ENCODE measurements around the gene ECI2. TPM values are rescaled to one million over a fixed set of nuclear protein-coding genes. Genes with fewer than 3 reads are reported as not detected.

The ECI2 gene, protein sequence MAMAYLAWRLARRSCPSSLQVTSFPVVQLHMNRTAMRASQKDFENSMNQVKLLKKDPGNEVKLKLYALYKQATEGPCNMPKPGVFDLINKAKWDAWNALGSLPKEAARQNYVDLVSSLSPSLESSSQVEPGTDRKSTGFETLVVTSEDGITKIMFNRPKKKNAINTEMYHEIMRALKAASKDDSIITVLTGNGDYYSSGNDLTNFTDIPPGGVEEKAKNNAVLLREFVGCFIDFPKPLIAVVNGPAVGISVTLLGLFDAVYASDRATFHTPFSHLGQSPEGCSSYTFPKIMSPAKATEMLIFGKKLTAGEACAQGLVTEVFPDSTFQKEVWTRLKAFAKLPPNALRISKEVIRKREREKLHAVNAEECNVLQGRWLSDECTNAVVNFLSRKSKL
- 53.5 TPM for polyA plus RNA-seq (2013, experiment 1 of 2; ENCODE audit: insufficient read length)
- polyA plus RNA-seq (2013, experiment 2 of 2; ENCODE audit: insufficient read length): 57.9 TPM

DNA sequence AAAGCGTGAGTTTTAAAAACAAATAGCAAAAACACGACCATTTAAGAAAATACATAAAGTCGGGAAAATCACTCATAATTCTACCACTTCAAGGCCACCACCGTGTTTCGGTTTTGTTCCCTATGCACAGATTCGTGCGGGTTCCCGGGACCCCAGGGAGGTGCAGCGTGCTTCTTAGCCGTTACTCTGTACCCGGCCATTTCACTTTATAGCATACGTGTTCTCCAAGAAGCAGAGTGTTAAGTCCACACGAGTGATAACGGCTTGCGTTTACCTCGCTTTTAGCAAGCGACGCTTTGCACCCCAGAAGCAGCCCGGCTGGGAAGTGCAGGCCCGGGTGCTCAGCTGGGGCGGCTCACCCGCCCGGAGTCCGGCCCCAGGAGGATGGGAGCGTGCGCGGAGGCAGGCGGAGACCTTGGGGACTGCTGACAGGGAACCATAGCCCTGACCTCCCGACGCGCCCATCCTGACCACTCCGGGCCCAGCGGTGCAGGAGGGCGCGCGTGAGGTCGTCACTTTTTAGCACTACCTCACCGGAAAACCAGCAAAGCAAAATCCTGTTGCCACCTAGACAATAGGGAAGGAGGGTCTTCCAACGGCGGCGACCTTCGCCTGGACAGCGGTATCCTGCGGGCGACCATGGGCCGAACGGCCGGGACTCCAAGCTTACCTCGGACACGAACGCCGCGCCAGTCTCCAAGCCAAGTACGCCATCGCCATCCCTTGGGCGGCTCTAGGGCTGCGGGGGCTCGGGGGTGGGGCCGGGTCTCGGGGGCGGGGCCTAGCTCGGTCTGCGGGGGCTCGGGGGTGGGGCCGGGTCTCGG is at the start of gene ECI2:
TSS of gene ECI2 (minus strand) at position 735 of the 824 bp plus-strand sequence. CDS start at position 720, 15 bp downstream.
- peak; percentile 44 for DNase-seq

GRCh38 chr6:4180652-4181255 is 45.4 kb upstream of the ECI2 start:
- peak; percentile 38 for DNase-seq

DNA sequence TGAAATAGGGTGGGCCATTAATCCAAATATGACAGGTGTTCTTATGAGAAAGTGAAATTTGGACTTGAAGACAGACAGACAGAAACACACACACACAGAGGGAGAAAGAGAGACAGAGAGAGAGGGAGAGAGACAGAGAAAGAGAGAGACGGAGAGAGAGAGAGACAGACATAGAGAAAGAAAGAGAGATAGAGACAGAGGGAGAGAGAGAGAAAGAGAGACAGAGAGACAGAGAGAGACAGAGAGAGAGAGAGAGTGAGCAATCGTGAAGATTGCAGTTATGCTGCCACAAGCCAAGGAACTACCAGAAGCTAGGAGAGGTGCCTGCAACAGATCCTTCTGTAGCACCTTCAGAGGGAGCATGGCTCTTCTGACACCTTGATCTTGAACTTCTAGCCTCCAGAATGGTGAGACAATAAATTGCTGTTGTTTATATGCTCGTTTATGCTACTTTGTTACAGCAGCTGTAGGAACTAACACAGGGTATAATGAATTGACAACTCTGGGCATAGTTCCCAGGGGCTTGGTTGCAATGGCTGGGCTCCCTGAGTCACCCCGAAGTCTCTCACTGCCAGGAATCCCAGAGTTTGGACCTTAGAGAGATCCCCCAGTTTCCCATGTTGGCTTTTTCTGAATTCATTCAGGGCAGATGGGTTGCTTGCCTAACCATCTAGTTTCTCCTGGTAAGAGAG is 44.7 kb upstream of the ECI2 start:
- no peak for DNase-seq

DNA sequence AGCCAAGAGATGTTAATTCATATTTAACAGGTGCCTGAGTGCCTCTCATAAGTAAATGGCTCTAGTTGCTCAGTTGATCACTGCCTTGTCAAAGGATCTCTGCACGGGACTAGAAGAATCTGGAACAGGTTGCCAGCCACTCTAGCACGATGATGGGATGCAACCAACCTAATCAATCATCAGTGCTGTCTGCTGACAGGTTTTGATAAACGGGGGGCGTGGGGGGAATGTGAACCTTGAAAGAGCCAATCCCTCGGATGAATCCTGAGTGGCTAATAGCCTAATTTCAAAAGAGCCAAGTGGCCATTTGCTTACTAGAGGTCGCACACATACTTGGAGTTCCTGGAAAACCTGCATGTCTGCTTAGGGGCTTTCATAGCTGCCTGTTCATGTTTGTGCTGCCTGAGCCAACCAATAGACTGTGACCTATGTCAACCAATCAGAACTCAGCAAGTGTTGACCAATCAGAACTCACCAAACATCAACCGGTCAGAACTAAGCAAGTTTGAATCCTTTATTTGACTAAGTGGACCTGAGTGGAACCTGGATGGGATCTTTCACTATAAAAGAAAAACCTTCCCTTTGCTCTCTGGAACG is 43.5 kb upstream of the ECI2 start:
- DNase-seq: no peak

- no peak for DNase-seq
Observed at GRCh38 chr6:4176907-4177306, 41.5 kb upstream of the ECI2 start.

- no peak for DNase-seq
Observed at GRCh38 chr6:4174042-4174441, 38.7 kb upstream of the ECI2 start.

DNA sequence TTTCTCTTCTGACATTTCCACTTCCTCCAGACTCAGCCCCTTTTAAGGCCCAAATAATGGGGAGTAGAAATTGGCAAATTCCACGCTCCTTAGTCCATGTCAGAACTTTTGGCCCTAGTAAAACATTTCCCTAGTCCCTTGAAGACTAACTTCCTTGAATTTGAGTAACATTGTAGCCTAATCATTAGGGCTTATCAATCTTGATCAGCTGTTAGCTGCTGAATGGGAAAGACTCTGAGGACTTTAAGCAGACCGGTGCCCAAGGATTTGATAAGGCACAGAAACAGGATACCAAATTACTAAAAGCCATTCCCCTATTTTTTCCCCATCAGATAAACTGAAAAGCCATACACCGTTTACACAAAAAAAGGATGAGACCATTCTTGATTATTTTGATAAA is 37.0 kb upstream of the ECI2 start:
- no peak for DNase-seq

DNA sequence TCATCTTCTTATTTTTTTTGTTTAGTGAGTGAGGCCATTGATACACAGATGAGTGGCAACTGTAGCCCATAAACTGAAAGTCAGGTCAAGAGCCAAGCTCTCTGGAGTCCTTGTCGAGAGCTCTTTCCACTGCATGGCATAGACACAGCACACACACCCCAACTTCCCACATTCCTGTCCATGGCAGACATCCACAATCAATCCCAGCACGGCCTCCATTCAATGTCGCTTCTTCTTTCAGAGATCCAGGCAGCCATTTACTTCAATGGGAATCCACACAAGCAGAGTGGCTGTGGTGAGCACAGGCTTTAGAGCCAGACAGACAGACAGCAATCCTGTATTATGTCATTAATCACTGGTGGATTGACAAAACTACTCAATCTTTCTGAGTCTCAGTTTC is 34.9 kb upstream of the ECI2 start:
- no peak for DNase-seq

DNA sequence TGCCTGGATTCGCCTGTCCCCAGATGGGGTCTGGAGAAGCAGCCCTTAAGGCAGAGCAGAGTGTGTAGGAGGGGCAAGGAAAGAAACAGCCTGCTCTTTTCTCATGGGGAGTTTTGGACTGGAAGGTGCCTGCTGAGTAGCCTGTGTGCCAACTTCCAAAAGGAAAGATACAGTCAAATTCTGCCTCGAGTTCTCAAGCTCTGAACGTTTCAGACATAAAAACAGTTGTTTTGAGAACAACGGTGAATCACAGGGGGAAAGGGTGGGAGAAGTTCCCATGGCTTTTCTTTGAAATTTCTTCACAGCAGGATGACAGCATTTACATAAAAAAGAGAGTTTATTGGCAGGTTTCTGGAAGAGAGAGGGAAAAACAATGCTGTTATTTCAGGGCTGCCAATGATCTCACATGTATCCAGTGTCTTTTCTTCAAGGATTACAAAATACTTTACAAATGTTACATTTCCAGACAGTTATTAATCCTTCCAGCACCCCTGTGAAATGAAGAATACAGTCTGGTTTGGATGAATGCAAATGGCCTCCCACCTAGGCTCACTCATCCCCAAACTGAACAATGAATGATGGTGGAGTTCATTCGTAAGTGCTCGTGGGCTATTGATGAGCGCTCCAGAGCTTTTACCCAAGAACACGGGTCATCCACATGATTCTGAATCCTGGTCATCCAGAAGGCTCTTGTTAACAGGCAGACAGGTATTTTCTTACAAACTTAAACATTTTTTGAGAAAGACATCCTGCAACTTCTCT is 33.8 kb upstream of the ECI2 start:
- no peak for DNase-seq

- DNase-seq: no peak
Observed at GRCh38 chr6:4167833-4168232, 32.5 kb upstream of the ECI2 start.

- no peak for DNase-seq
Observed at GRCh38 chr6:4167123-4167522, 31.7 kb upstream of the ECI2 start.

GRCh38 chr6:4164456-4164855 is 29.1 kb upstream of the ECI2 start:
- DNase-seq: no peak

- DNase-seq: no peak
Observed at GRCh38 chr6:4164117-4164442, 28.7 kb upstream of the ECI2 start.

- no peak for DNase-seq
Observed at GRCh38 chr6:4163408-4164116, 28.2 kb upstream of the ECI2 start.

DNA sequence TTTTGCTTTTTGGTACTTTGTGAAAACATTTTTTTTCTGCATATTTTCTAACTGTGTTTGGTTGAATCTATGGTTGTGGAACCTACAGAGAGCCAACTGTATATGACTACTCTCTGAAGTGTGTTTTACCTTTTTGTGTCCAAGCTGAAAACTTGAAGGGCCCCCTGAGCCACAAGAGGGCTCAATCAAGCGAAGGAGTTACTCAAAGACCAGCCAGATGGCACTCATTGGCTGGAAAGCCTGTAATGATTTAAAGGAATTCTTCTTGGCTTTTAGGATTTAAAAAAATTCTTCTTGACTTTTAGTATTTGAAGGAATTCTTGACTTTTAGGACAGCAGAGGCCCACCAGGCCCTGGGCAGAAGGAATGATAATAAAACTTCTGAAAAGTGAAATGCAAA is 27.0 kb upstream of the ECI2 start:
- DNase-seq: no peak

- no peak for DNase-seq
Observed at GRCh38 chr6:4159491-4159890, 24.1 kb upstream of the ECI2 start.

- DNase-seq: no peak
Observed at GRCh38 chr6:4157506-4157905, 22.1 kb upstream of the ECI2 start.

DNA sequence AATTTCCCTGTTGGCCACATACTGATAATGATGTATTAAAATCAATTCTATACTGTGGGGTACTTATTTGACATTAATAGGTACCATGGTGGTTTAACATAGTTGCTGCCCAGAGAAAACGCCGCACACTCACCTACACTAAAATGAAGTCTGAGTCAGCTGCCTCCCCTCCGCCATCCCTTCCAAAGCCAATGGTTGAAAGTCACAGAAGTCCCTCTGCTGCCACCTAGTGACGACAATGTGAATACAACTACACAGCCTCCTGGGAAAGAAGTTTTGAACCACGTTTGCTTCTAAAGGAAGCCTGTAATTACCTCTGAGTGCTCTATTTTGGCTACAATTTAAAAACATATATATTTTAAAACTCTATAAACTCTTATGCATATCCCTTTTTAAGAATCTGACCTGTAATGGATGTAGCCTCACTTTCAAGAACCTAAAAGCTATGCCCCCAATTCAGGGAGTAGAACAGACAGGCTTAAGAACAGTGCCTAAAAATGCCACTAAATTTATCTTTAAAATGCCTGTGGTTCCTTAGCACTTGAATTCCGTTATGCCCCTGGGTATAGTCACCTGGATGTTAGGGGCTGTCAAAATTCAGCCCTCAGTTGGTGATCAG is 20.6 kb upstream of the ECI2 start:
- DNase-seq: peak; percentile 84

DNA sequence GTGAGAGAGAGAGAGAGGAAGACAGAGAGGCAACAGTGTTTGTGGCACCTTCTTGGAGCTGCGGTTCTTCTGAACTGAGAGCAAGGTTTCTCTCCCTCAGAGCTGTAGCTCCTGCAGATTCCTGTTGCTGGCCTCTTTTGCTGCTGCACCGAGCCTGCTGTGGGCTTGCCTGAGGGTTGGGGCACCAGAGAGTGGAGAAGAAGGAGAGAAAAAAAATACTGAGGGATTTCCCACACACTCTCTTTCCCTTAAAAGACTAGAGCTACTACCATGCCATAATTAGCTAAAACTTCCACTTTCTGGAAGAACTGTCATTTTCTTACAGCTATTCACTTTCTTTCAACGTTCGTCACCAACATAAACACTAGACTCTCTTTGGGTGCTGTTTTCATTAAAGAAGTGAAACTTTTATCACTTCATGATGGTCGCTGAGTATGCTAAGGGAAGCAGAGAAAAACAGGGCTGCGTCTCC is 18.2 kb upstream of the ECI2 start:
- no peak for DNase-seq

DNA sequence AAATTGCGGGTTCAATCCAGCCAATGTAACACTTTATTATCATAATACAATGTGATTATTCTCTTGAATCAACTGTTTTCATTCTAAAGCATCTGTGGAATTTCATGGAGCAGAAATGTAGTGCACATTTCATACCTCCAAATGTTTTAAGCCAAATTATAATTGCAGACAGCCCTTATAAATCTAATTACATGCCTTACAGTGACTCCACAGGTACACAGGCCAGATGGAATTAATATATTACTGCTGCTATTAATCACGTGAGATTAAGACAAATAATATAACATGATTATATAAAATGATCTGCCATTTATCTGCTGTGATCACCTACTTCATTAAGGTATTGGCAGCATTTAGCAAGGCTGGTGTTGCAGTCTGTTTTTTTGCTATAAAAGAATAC is 9.7 kb upstream of the ECI2 start:
- no peak for DNase-seq
